SK-N-SH (cell line): ENCODE results near the gene LST1. TPM values are rescaled to one million over a fixed set of nuclear protein-coding genes. Genes with fewer than 3 reads are reported as not detected.

ENCODE experiments used
- CHD2 ChIP-seq: fragments of 150-350 bp; IDR thresholded peaks from 2 replicates; pipeline ENCODE4 v1.6.1; 2018; ENCODE audit warnings: low read length; ENCODE audit not compliant: partially characterized antibody
- EP300 ChIP-seq, 2 experiments: IDR thresholded peaks; 2 replicates each; pipeline versions ENCODE4 v1.4.0 to v1.6.1; 2012; ENCODE audit warnings: borderline replicate concordance in 1 of 2, low read depth in 1 of 2, low read length in 1 of 2
- JUND ChIP-seq: IDR thresholded peaks from 2 replicates; pipeline ENCODE4 v1.4.0; 2012
- MAX ChIP-seq: IDR thresholded peaks from 2 replicates; pipeline ENCODE4 v1.4.0; 2012; ENCODE audit warnings: low read depth
- NRF1 ChIP-seq: IDR thresholded peaks from 2 replicates; pipeline ENCODE4 v1.6.1; 2012; ENCODE audit warnings: low read depth, mild to moderate bottlenecking, low read length
- PBX3 ChIP-seq: IDR thresholded peaks from 2 replicates; pipeline ENCODE4; 2012
- POLR2AphosphoS5 ChIP-seq: IDR thresholded peaks from 2 replicates; pipeline ENCODE4 v1.6.1; 2012; ENCODE audit warnings: low read depth, low read length
- REST ChIP-seq: IDR thresholded peaks from 2 replicates; pipeline ENCODE4 v1.6.1; 2012; ENCODE audit warnings: mild to moderate bottlenecking, low read depth, low read length, moderate library complexity
- RFX5 ChIP-seq: IDR thresholded peaks from 2 replicates; pipeline ENCODE4 v1.6.1; 2012; ENCODE audit warnings: mild to moderate bottlenecking, improper control_type of control experiment, low read length
- SIN3A ChIP-seq: IDR thresholded peaks from 2 replicates; pipeline ENCODE4 v1.6.1; 2012; ENCODE audit warnings: low read depth, mild to moderate bottlenecking, low read length, moderate library complexity, borderline replicate concordance
- TAF1 ChIP-seq: IDR thresholded peaks from 2 replicates; pipeline ENCODE4 v1.6.1; 2012; ENCODE audit warnings: low read depth, mild to moderate bottlenecking, low read length, moderate library complexity, borderline replicate concordance
- USF2 ChIP-seq: fragments of 150-350 bp; IDR thresholded peaks from 2 replicates; pipeline ENCODE4 v1.6.1; 2017; ENCODE audit warnings: antibody characterized with exemption, low read length, low read depth, borderline replicate concordance
- polyA plus RNA-seq, 3 experiments: library from polyadenylated mRNA; depleted of rRNA; stranded (reverse); fragments of >200 nt; gene quantifications; 2 replicates each; pipeline ENCODE4 v1.2.3, GENCODE V29; 2012

LST1 gene
- polyA plus RNA-seq, 1 of the 3 experiments (the other 2 are of a cell fraction): not detected

GRCh38 chr6:31619805-31620585 lies 33.9 kb downstream of the LST1 start (continued):
- TF ChIP-seq PBX3 (peak; percentile 25; the same call in 1 of the 2 replicates), USF2 (no peak), TAF1 (peak; percentile 43; the same call in 1 of the 2 replicates), SIN3A (no peak), REST (no peak), RFX5 (peak; percentile 87), EP300 (IDR thresholded peaks at IDR 0.05; ENCODE audit: borderline replicate concordance in 1 of 2, low read depth in 1 of 2, low read length in 1 of 2) (no peak; a peak in 1 of 4 replicates), JUND (no peak; the same call in 1 of the 2 replicates), POLR2AphosphoS5 (peak; percentile 79), NRF1 (peak; percentile 47; the same call in 1 of the 2 replicates), MAX (peak; percentile 96), CHD2 (peak; percentile 26)
- TF ChIP-seq, all 33 proteins: peak for 9
